IPS-11a (cell line): ENCODE results near the gene MSH5.

Experiments used
- H3K4me3 ChIP-seq: one replicate; pipeline ENCODE4 v1.5.1; 2013; ENCODE audit warnings: low read depth, low read length, control low read depth

Gene MSH5

GRCh38 chr6:31712296-31712695, 27.5 kb upstream of the MSH5 start:
- no peak overlapping the region for H3K4me3 ChIP-seq

- no peak overlapping the region for H3K4me3 ChIP-seq
Observed at GRCh38 chr6:31713465-31713864, 26.3 kb upstream of the MSH5 start.

GRCh38 chr6:31713991-31714684, 25.7 kb upstream of the MSH5 start:
- no peak overlapping the region for H3K4me3 ChIP-seq

- H3K4me3 ChIP-seq: no peak within 1 kb of the TSS
Observed at GRCh38 chr6:31715022-31715958, 24.5 kb upstream of the MSH5 start, which contains the start of gene LY6G6D. Gene LY6G6D (plus strand): TSS chr6:31715348. CDS start chr6:31715356, 8 bp downstream.

GRCh38 chr6:31717499-31718222, 22.1 kb upstream of the MSH5 start:
- no peak overlapping the region for H3K4me3 ChIP-seq

- H3K4me3 ChIP-seq: no peak overlapping the region
Observed at GRCh38 chr6:31718265-31718664, 21.5 kb upstream of the MSH5 start.

- H3K4me3 ChIP-seq: no peak overlapping the region
Observed at GRCh38 chr6:31719001-31719400, 20.8 kb upstream of the MSH5 start.

GRCh38 chr6:31720196-31720770, 19.5 kb upstream of the MSH5 start:
- H3K4me3 ChIP-seq: no peak overlapping the region

- no peak within 1 kb of the TSS for H3K4me3 ChIP-seq
Observed at GRCh38 chr6:31721351-31722020, 18.3 kb upstream of the MSH5 start, which contains the start of gene LY6G6C. Gene LY6G6C (minus strand): TSS chr6:31721746. CDS start chr6:31721679, 67 bp downstream.

GRCh38 chr6:31722173-31722572, 17.6 kb upstream of the MSH5 start:
- no peak overlapping the region for H3K4me3 ChIP-seq

- no peak within 1 kb of the TSS for H3K4me3 ChIP-seq
Observed at GRCh38 chr6:31723245-31723979, 16.4 kb upstream of the MSH5 start, which contains the start of gene MPIG6B. Gene MPIG6B (plus strand): TSS chr6:31723373. CDS start chr6:31723384, 11 bp downstream.

- no peak overlapping the region for H3K4me3 ChIP-seq
Observed at GRCh38 chr6:31723980-31724691, 15.7 kb upstream of the MSH5 start.

- no peak overlapping the region for H3K4me3 ChIP-seq
Observed at GRCh38 chr6:31725502-31726350, 14.1 kb upstream of the MSH5 start.

GRCh38 chr6:31727034-31727716, 12.6 kb upstream of the MSH5 start:
- no peak overlapping the region for H3K4me3 ChIP-seq

- H3K4me3 ChIP-seq: no peak overlapping the region
Observed at GRCh38 chr6:31727717-31728671, 11.8 kb upstream of the MSH5 start.
